Measurements from ENCODE around the gene ROR2. TPM values are rescaled to one million over a fixed set of nuclear protein-coding genes. Genes with fewer than 3 reads are reported as not detected.
"Not testable (repeated sequence)": the region's sequence is repeated elsewhere in the genome, so short reads cannot be mapped to it uniquely, and the experiment has no call there.

ROR2 gene
- total RNA-seq, 1 experiment from 2014 or later: not detected

- BruUV-seq (replicated peaks): no TSS peak
- Mint-ChIP-seq H3K4me1 (ENCODE audit: low read depth, unreplicated experiment) (no peaks in the 10 kb centered on the region), H3K27me3 (ENCODE audit: unreplicated experiment) (no peaks in the 10 kb centered on the region), H3K27ac (ENCODE audit: unreplicated experiment) (no peak overlapping the region), H3K36me3 (ENCODE audit: insufficient read depth, unreplicated experiment) (no peaks in the 10 kb centered on the region), H3K9me3 (ENCODE audit: low read depth, unreplicated experiment) (no peaks in the 10 kb centered on the region), H3K4me3 (ENCODE audit: low read depth, unreplicated experiment) (no peak overlapping the region)
- intact Hi-C loops (cut with micrococcal nuclease; ENCODE audit: unreplicated experiment): no loop called here
- no peak for TF ChIP-seq CTCF (IDR thresholded peaks at IDR 0.05; ENCODE audit: unreplicated experiment)
- no peak for DNase-seq
- CTCF ChIA-PET: no interaction called here
These were observed 400.9 kb downstream of the ROR2 start for GRCh38 chr9:91549177-91549576.

GRCh38 chr9:91547081-91547480, 402.9 kb downstream of the ROR2 start:
- no peaks in the 10 kb centered on the region for H3K36me3 Mint-ChIP-seq (ENCODE audit: insufficient read depth, unreplicated experiment)
- no peaks in the 10 kb centered on the region for H3K27me3 Mint-ChIP-seq (ENCODE audit: unreplicated experiment)
- no peaks in the 10 kb centered on the region for H3K4me1 Mint-ChIP-seq (ENCODE audit: low read depth, unreplicated experiment)
- CTCF ChIA-PET: no interaction called here
- no peak for DNase-seq
- no peak overlapping the region for H3K27ac Mint-ChIP-seq (ENCODE audit: unreplicated experiment)
- intact Hi-C loops (cut with micrococcal nuclease; ENCODE audit: unreplicated experiment): no loop called here
- no peak overlapping the region for H3K4me3 Mint-ChIP-seq (ENCODE audit: low read depth, unreplicated experiment)
- BruUV-seq (replicated peaks): no TSS peak
- H3K9me3 Mint-ChIP-seq (ENCODE audit: low read depth, unreplicated experiment): no peaks in the 10 kb centered on the region
- TF ChIP-seq CTCF (IDR thresholded peaks at IDR 0.05; ENCODE audit: unreplicated experiment): no peak

GRCh38 chr9:91546574-91546973, 403.5 kb downstream of the ROR2 start:
- Mint-ChIP-seq H3K4me3 (ENCODE audit: low read depth, unreplicated experiment) (no peak overlapping the region), H3K4me1 (ENCODE audit: low read depth, unreplicated experiment) (no peaks in the 10 kb centered on the region), H3K27ac (ENCODE audit: unreplicated experiment) (no peak overlapping the region), H3K27me3 (ENCODE audit: unreplicated experiment) (no peaks in the 10 kb centered on the region), H3K9me3 (ENCODE audit: low read depth, unreplicated experiment) (no peaks in the 10 kb centered on the region), H3K36me3 (ENCODE audit: insufficient read depth, unreplicated experiment) (no peaks in the 10 kb centered on the region)
- DNase-seq: no peak
- intact Hi-C loops (cut with micrococcal nuclease; ENCODE audit: unreplicated experiment): no loop called here
- CTCF ChIA-PET: no interaction called here
- TF ChIP-seq CTCF (IDR thresholded peaks at IDR 0.05; ENCODE audit: unreplicated experiment): no peak
- BruUV-seq (replicated peaks): no TSS peak

GRCh38 chr9:91541734-91542133, 408.3 kb downstream of the ROR2 start:
- no peak for TF ChIP-seq CTCF (IDR thresholded peaks at IDR 0.05; ENCODE audit: unreplicated experiment)
- Mint-ChIP-seq H3K27me3 (ENCODE audit: unreplicated experiment) (no peaks in the 10 kb centered on the region), H3K27ac (ENCODE audit: unreplicated experiment) (no peak overlapping the region), H3K9me3 (ENCODE audit: low read depth, unreplicated experiment) (no peaks in the 10 kb centered on the region), H3K4me3 (ENCODE audit: low read depth, unreplicated experiment) (no peak overlapping the region), H3K36me3 (ENCODE audit: insufficient read depth, unreplicated experiment) (no peaks in the 10 kb centered on the region), H3K4me1 (ENCODE audit: low read depth, unreplicated experiment) (no peaks in the 10 kb centered on the region)
- no peak for DNase-seq
- intact Hi-C loops (cut with micrococcal nuclease; ENCODE audit: unreplicated experiment): no loop called here
- BruUV-seq (replicated peaks): no TSS peak
- CTCF ChIA-PET: no interaction called here

GRCh38 chr9:91540506-91540905, 409.5 kb downstream of the ROR2 start:
- H3K4me3 Mint-ChIP-seq (ENCODE audit: low read depth, unreplicated experiment); H3K4me1 Mint-ChIP-seq (ENCODE audit: low read depth, unreplicated experiment); H3K9me3 Mint-ChIP-seq (ENCODE audit: low read depth, unreplicated experiment); CTCF ChIA-PET; H3K27me3 Mint-ChIP-seq (ENCODE audit: unreplicated experiment); DNase-seq; BruUV-seq (replicated peaks); intact Hi-C loops (cut with micrococcal nuclease; ENCODE audit: unreplicated experiment); H3K36me3 Mint-ChIP-seq (ENCODE audit: insufficient read depth, unreplicated experiment); H3K27ac Mint-ChIP-seq (ENCODE audit: unreplicated experiment): not testable (repeated sequence)
